SKM-1 (cell line): Measurements from ENCODE around the gene SLC66A1.

Experiments
- DNase-seq: peaks from one replicate; lab custom pipeline; 2025; ENCODE audit not compliant: unreplicated experiment; lab: John Stamatoyannopoulos, UW

The SLC66A1 gene

GRCh38 chr1:19305880-19306279 lies 6.2 kb upstream of the SLC66A1 start:
- DNase-seq: no peak

- DNase-seq: no peak
Measured at GRCh38 chr1:19306941-19307340, 5.2 kb upstream of the SLC66A1 start.

- DNase-seq: no peak
Measured at GRCh38 chr1:19307794-19308508, 4.2 kb upstream of the SLC66A1 start.

DNA sequence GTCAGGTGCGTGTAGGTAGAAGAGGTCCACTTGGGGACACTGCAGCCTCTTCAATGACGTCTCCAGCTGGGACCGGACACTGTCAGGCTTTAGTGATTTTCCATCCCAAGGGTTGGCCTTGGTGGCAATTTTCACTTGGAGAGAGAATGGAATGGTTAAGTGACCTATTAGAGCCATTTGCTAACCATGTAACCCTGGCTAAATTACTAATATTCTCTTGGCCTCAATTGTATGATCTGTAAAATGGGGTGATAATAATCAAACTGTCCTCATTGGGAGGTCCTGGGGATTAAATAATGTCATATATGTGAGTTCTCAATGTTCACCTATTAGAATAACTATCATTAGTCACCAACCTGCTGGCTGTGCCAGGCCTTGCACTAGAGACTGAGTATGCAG lies 3.6 kb upstream of the SLC66A1 start:
- DNase-seq: no peak

DNA sequence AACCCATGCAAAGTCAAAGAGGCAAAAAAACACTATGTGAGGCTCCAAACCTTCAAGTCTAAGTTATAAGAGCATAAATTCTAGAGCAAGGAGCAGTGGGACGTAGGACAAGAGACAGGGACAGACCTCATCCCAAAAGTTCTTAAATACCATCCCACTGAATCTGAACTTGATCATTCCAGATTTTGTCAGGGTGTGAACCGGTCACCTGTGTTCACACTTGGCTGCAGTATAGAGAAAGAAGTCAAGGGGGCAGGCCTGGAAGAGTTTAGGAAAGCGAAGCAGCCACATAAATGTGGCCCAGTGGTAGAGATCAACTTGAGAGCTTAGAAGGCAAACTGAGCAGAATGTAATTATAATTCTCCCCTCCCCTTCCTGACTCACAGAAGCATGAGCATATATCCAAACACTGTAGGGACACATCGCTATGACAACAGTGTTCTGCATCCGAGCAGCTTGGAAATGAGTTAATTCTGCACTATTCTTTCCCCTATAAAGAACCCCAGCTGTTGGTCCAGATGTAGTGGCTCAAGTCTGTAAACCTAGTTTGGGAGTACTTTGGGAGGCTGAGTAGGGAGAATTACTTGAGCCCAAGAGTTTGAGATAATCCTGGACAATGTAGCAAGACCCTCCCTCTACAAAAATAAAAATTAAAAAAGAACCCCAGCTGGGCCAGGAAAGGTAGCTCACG lies 2.9 kb upstream of the SLC66A1 start:
- no peak for DNase-seq

GRCh38 chr1:19310061-19310460 lies 2.1 kb upstream of the SLC66A1 start:
- no peak for DNase-seq

GRCh38 chr1:19310720-19311502 lies 1.2 kb upstream of the SLC66A1 start:
- no peak for DNase-seq

- no peak for DNase-seq
Measured at GRCh38 chr1:19311503-19311930, 609 bp upstream of the SLC66A1 start.

DNA sequence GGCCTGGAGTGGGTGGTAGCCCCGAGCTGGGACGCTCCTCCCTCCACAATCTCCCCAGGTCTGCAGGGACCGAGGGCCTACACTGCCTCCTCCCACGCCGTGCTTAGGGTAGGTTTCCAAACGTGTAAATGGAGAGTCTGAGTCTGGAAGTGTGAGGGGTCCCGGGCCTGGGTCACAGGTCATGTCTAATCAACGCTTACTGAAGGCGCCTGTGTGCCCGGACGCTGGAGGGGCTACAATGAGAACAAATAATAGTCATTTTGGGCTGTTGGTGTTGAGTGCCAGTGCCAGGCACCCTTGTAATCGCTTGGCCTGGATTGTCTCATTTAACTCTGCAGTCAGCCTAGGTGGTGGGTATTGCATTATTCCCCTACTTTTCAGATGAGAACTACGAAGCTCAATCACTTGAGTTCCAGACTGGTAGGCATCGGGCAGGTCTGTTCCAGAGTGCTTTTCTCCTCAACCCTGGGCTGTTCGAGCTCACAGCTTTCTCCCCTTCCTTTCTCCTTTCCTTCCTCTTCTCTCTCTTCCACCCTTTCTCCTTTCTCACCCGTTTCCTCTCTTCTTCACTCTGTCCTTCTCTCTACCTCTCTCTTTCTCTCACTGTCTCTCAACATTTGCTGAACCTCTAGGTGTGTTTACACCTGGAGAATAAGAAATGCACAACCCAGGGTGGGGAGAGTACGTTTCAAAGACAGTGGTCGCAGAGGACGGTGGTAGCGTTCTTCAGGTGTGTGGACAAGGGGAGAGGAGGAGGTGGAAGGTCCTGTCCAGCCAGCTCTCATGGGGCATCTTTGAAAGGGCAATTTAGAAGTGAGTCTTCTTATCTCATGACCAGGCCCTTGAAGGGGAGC lies 883 bp downstream of the SLC66A1 start:
- no peak for DNase-seq

GRCh38 chr1:19313636-19313959 lies 1.5 kb downstream of the SLC66A1 start:
- DNase-seq: no peak

GRCh38 chr1:19313961-19314882 lies 2.1 kb downstream of the SLC66A1 start:
- DNase-seq: no peak

- peak; percentile 82 for DNase-seq
Measured at GRCh38 chr1:19315378-19316198, 3.5 kb downstream of the SLC66A1 start.

- DNase-seq: no peak
Measured at GRCh38 chr1:19317126-19317910, 5.2 kb downstream of the SLC66A1 start.

DNA sequence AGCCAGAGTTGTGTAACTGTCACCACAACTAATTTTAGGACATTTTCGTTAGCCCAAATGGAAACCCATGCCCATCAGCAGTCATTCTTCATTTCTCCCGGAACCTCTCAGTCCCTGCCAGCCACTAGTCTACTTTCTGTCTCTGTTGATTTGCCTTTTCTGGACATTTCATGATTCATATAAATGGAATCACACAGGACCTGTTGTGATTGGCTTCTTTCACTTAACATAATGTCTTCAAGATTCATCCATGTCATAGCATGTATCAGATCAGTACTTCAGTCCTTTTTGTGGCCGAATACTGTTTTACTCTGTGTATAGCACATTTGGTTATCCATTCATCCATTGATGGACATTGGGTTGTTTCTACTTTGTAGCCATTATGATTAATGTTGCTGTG lies 7.1 kb downstream of the SLC66A1 start:
- no peak for DNase-seq

DNA sequence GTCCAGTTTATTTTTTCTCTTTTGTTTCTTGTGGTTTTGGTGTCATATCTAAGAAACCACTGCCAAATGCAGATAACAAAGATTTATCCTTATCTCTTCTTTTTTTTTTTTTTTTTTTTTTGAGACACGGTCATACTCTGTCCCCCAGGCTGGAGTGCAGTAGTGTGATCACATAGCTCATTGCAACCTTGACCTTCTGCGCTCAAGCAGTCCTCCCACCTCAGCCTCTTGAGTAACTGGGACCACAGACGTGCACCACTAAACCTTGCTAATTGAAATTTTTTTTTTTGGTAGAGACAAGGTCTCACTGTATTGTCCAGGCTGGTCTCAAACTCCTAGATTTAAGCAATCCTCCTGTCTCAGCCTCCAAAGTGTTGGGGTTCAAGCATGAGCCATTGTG lies 8.9 kb downstream of the SLC66A1 start:
- no peak for DNase-seq

GRCh38 chr1:19322481-19322880 lies 10.4 kb downstream of the SLC66A1 start:
- no peak for DNase-seq

- DNase-seq: no peak
Measured at GRCh38 chr1:19323987-19324664, 12.0 kb downstream of the SLC66A1 start.

DNA sequence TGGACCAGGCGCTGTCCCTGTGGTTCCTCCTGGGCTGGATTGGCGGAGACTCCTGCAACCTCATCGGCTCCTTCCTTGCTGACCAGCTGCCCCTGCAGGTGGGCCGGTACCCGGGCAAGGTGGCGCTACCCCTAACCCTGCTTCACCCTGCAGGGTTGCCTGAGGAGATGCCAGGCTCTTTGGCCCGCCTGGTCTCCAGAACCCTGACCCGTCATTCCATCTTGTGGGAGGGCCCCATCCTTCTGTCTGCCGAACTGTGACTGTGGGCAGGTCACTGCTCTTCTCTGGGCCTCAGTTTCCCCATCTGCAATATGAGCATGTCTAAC lies 12.5 kb downstream of the SLC66A1 start:
- DNase-seq: no peak
